IPS DF 6.9 (cell line): ENCODE results near the gene GAK.

Experiments used
- DNase-seq: peaks from one replicate; pipeline ENCODE4 v3.0.0-alpha.2; 2013; ENCODE audit warnings: low read depth, low spot score
- H3K27ac ChIP-seq: one replicate; pipeline ENCODE4 v1.5.1; 2013; ENCODE audit warnings: low read length, control low read depth
- H3K27me3 ChIP-seq: 2 replicates; pipeline ENCODE4 v1.6.1; 2013; ENCODE audit warnings: mild to moderate bottlenecking, low read length; ENCODE audit not compliant: control insufficient read depth, insufficient read depth
- H3K36me3 ChIP-seq: 2 replicates; pipeline ENCODE4 v1.6.1; 2013; ENCODE audit warnings: low read length; ENCODE audit not compliant: control insufficient read depth, insufficient read depth
- H3K4me1 ChIP-seq: 2 replicates; pipeline ENCODE4 v1.6.1; 2013; ENCODE audit warnings: low read length; ENCODE audit not compliant: control insufficient read depth, insufficient read depth
- H3K4me3 ChIP-seq: 2 replicates; pipeline ENCODE4 v1.5.1; 2013; ENCODE audit warnings: mild to moderate bottlenecking, low read length
- H3K9me3 ChIP-seq: 2 replicates; pipeline ENCODE4 v1.6.1; 2013; ENCODE audit warnings: low read length, inconsistent platforms; ENCODE audit not compliant: control insufficient read depth, insufficient read depth
- WGBS: extraction: QIAGEN DNeasy Blood & Tissue Kit; methylation state at CpG from one replicate; pipeline ENCODE4 v1.1.7; 2013; ENCODE audit warnings: mixed read lengths, missing lambda C conversion rate; ENCODE audit not compliant: insufficient read length, insufficient coverage; 5-methylcytosine and 5-hydroxymethylcytosine counted together

The GAK gene

DNA sequence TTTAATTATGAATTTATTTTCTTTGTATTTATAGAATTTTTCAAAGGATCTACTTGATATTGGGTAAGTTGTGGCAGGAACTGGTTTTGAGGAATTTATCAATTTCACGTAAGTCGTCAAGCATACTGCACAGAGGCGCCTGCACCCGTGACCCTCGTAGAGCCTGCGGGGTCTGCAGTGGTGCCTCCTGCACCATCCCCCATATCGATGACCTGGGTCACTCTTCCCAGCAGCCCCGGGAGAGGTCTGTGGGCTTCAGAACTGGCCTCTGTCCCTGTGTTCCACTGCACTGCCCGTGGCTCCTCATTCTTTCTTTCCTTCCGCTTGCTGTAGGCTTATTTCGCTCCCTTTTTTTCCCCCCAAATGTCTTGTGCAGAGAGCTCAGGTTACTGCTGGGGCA is 74.7 kb downstream of the GAK start:
- H3K4me3 ChIP-seq: no peak overlapping the region
- H3K4me1 ChIP-seq: no peaks in the 10 kb centered on the region; the same call in 1 of the 2 replicates
- H3K27ac ChIP-seq: no peak overlapping the region
- peaks cover 20% of the 10 kb centered on the region for H3K36me3 ChIP-seq
- no peak for DNase-seq
- no peaks in the 10 kb centered on the region for H3K27me3 ChIP-seq
- no CpG with 5 or more reads among the region's 11 CpGs for WGBS
- H3K9me3 ChIP-seq: no peaks in the 10 kb centered on the region

DNA sequence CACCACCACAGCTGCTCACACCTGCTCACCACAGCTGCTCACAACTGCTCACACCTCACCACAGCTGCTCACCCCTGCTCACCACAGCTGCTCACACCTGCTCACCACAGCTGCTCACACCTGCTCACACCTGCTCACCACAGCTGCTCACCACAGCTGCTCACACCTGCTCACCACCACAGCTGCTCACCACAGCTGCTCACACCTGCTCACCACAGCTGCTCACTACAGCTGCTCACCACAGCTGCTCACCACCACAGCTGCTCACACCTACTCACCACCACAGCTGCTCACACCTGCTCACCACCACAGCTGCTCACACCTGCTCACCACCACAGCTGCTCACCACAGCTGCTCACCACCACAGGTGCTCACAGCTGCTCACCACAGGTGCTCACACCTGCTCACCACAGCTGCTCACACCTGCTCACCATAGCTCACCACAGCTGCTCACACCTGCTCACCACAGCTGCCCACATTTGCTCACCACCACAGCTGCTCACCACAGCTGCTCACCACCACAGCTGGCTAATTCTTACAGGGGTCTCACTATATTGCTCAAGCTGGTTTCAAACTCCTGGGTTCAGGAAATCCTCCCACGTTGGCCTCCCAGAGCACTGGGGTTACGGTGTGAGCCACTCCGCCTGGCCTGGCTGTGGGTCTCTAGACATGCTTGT is 75.8 kb downstream of the GAK start:
- Histone ChIP-seq H3K36me3 (peaks cover 20% of the 10 kb centered on the region), H3K27ac (no peak overlapping the region), H3K4me1 (no peaks in the 10 kb centered on the region; the same call in 1 of the 2 replicates), H3K9me3 (no peaks in the 10 kb centered on the region), H3K4me3 (no peak overlapping the region), H3K27me3 (no peaks in the 10 kb centered on the region)
- no CpG with 5 or more reads among the region's 3 CpGs for WGBS
- DNase-seq: no peak

DNA sequence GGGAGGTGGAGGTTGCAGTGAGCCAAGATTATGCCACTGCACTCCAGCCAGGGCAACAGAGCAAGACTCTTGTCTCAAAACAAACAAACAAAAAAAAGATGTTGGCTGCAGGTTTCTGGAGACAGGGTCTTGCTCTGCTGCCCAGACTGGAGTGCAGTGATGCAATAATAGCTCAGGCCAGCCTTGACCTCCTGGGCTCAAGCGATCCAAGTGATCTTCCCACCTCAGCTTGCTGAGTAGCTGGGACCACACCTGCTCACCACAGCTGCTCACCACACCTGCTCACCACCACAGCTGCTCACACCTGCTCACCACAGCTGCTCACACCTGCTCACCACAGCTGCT is 76.3 kb downstream of the GAK start:
- DNase-seq: no peak
- no peak overlapping the region for H3K4me3 ChIP-seq
- H3K27me3 ChIP-seq: no peaks in the 10 kb centered on the region
- H3K36me3 ChIP-seq: peaks cover 20% of the 10 kb centered on the region
- no peak overlapping the region for H3K27ac ChIP-seq
- no CpG with 5 or more reads among the region's 1 CpG for WGBS
- H3K4me1 ChIP-seq: no peaks in the 10 kb centered on the region; the same call in 1 of the 2 replicates
- no peaks in the 10 kb centered on the region for H3K9me3 ChIP-seq

GRCh38 chr4:854356-854755 is 77.8 kb downstream of the GAK start:
- Histone ChIP-seq H3K27me3 (no peaks in the 10 kb centered on the region), H3K4me1 (no peaks in the 10 kb centered on the region), H3K9me3 (no peaks in the 10 kb centered on the region), H3K27ac (no peak overlapping the region), H3K36me3 (peaks cover 17% of the 10 kb centered on the region), H3K4me3 (no peak overlapping the region)
- WGBS: no CpG with 5 or more reads among the region's 11 CpGs
- no peak for DNase-seq

GRCh38 chr4:853416-853781 is 78.7 kb downstream of the GAK start:
- no peak overlapping the region for H3K27ac ChIP-seq
- H3K9me3 ChIP-seq: no peaks in the 10 kb centered on the region
- no CpG with 5 or more reads among the region's 33 CpGs for WGBS
- peaks cover 10% of the 10 kb centered on the region for H3K36me3 ChIP-seq
- no peak for DNase-seq
- H3K4me3 ChIP-seq: no peak overlapping the region
- no peaks in the 10 kb centered on the region for H3K4me1 ChIP-seq
- H3K27me3 ChIP-seq: no peaks in the 10 kb centered on the region

- H3K9me3 ChIP-seq: no peaks in the 10 kb centered on the region
- peaks cover 5% of the 10 kb centered on the region; the same call in 1 of the 2 replicates for H3K36me3 ChIP-seq
- H3K4me1 ChIP-seq: no peaks in the 10 kb centered on the region
- no peaks in the 10 kb centered on the region for H3K27me3 ChIP-seq
- DNase-seq: no peak
- no CpG with 5 or more reads among the region's 33 CpGs for WGBS
- no peak overlapping the region for H3K4me3 ChIP-seq
- no peak overlapping the region for H3K27ac ChIP-seq
Measured at GRCh38 chr4:851701-852430, 80.2 kb downstream of the GAK start.

GRCh38 chr4:850323-850945 is 81.7 kb downstream of the GAK start:
- Histone ChIP-seq H3K36me3 (peaks cover 5% of the 10 kb centered on the region; the same call in 1 of the 2 replicates), H3K4me3 (no peak overlapping the region), H3K27me3 (no peaks in the 10 kb centered on the region), H3K27ac (no peak overlapping the region), H3K9me3 (no peaks in the 10 kb centered on the region), H3K4me1 (no peaks in the 10 kb centered on the region)
- DNase-seq: no peak
- no CpG with 5 or more reads among the region's 18 CpGs for WGBS

DNA sequence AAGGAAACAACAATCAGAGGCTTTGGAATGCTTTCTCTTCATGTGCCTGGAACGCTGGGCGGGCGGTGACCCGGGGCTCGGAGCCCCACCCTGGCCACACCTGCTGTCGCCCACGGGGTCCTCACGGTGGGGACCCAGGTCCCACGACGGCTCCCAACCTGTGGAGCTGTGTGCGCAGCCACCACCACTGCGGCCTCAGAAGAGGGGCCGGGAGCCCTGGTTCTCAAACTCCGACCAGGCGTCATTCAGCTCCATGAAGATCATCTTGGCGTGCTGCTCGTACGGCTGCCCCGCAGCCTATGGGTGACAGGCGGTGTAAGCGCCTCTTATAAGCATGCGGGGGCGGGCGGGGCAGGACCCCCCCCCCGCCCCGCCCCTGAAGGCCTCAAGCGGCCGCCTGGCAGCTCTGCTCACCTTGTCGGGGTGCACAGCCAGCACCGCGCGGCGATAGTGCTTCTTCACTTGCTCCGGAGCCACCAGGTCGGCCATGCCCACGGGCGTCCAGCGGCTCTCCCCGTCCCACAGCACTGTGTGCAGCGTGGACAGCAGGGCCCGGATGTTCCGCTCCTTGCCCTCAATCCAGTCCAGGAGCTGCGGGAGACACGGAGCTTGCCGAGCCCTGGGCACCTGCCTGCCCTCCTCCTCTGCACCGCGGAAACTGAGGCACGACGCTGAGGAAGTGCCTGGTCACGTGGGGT is 82.5 kb downstream of the GAK start:
- Histone ChIP-seq H3K9me3 (no peaks in the 10 kb centered on the region), H3K36me3 (peaks cover 5% of the 10 kb centered on the region; the same call in 1 of the 2 replicates), H3K4me3 (no peak overlapping the region), H3K4me1 (no peaks in the 10 kb centered on the region), H3K27ac (no peak overlapping the region), H3K27me3 (no peaks in the 10 kb centered on the region)
- no CpG with 5 or more reads among the region's 50 CpGs for WGBS
- DNase-seq: no peak

GRCh38 chr4:848803-849477 is 83.2 kb downstream of the GAK start:
- Histone ChIP-seq H3K27me3 (no peaks in the 10 kb centered on the region), H3K4me3 (no peak overlapping the region), H3K9me3 (no peaks in the 10 kb centered on the region), H3K27ac (no peak overlapping the region), H3K36me3 (peaks cover 5% of the 10 kb centered on the region; the same call in 1 of the 2 replicates), H3K4me1 (no peaks in the 10 kb centered on the region)
- DNase-seq: no peak
- WGBS: no CpG with 5 or more reads among the region's 27 CpGs

GRCh38 chr4:848307-848691 is 83.8 kb downstream of the GAK start:
- Histone ChIP-seq H3K4me3 (no peak overlapping the region; the same call in 1 of the 2 replicates), H3K36me3 (peaks cover 5% of the 10 kb centered on the region; the same call in 1 of the 2 replicates), H3K9me3 (no peaks in the 10 kb centered on the region), H3K27ac (no peak overlapping the region), H3K4me1 (no peaks in the 10 kb centered on the region), H3K27me3 (no peaks in the 10 kb centered on the region)
- no peak for DNase-seq
- no CpG with 5 or more reads among the region's 16 CpGs for WGBS
